GM12801 (cell line): ENCODE data around the gene CBY2.

ENCODE experiments used
- CTCF ChIP-seq: IDR thresholded peaks from one replicate; pipeline ENCODE4 v1.5.1; 2011; ENCODE audit warnings: control low read depth; ENCODE audit not compliant: insufficient read length; ENCODE audit errors: extremely low read depth

The CBY2 gene

GRCh38 chr13:45678282-45678681, 23.8 kb upstream of the CBY2 start:
- TF ChIP-seq CTCF = no peak

GRCh38 chr13:45681113-45681512, 21.0 kb upstream of the CBY2 start:
- no peak for TF ChIP-seq CTCF

GRCh38 chr13:45682494-45683008, 19.6 kb upstream of the CBY2 start:
- no peak for TF ChIP-seq CTCF

- TF ChIP-seq CTCF = no peak
Measured at GRCh38 chr13:45683701-45684100, 18.4 kb upstream of the CBY2 start.

GRCh38 chr13:45688577-45688976, 13.5 kb upstream of the CBY2 start:
- TF ChIP-seq CTCF = no peak

- TF ChIP-seq CTCF = no peak
Measured at GRCh38 chr13:45690636-45691035, 11.5 kb upstream of the CBY2 start.

GRCh38 chr13:45691251-45691650, 10.9 kb upstream of the CBY2 start:
- no peak for TF ChIP-seq CTCF

- TF ChIP-seq CTCF = no peak
Measured at GRCh38 chr13:45691667-45692066, 10.5 kb upstream of the CBY2 start.
